Stimulated activated CD4-positive, alpha-beta T cell treated with anti-CD3 and anti-CD28 coated beads, Interleukin-2, amount 100 ng/mL, for 48 hours (primary cell): ENCODE measurements around the gene TRPM1.
A peak's percentile ranks its signal among the peaks of the same experiment; 100 is the strongest.

Source experiments
- DNase-seq, 2 donors: peaks; one replicate each; pipeline ENCODE4 v3.0.0-alpha.2; 2020

The TRPM1 gene

DNA sequence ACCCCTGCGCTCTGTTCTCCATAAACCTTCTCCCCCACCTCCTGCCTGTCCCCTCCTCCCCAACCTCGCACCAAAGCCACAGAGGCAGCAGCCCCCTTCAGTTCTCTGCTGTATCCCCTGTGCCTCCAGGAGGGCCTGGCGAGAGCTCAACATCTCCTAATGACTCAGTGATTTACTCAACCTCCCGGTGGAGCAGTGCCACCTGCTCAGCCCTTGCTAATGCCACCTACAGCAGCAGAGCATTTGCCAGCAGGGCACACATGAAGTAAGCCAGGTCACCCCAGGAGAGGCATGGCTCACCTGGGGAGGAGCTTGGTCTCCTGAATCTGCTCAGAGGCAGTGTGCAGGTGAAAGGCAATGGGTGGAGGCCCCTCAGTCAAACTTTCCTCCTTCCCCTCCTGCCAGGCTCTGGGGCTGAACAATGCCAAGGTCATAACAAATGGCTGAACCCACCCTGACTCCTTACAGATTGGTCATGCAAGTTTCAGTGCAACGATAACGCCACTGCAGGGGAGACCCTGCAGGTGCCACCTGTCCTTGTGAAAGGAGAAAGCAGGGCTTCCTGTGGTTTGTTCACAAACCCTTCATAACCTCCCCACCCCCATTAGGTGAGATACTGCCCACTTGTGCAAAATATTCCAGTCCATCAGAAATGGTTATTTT is 19.8 kb downstream of the TRPM1 start:
- no peak for DNase-seq

GRCh38 chr15:31081056-31081455 is 20.5 kb downstream of the TRPM1 start:
- no peak for DNase-seq

- peak; percentile 6 to 17 for DNase-seq
These were observed 20.9 kb downstream of the TRPM1 start for GRCh38 chr15:31080591-31081014.

GRCh38 chr15:31079519-31079918 is 22.0 kb downstream of the TRPM1 start:
- no peak for DNase-seq

- no peak for DNase-seq
These were observed 23.1 kb downstream of the TRPM1 start for GRCh38 chr15:31078471-31078870.

- DNase-seq = no peak
These were observed 23.6 kb downstream of the TRPM1 start for GRCh38 chr15:31077941-31078340.

DNA sequence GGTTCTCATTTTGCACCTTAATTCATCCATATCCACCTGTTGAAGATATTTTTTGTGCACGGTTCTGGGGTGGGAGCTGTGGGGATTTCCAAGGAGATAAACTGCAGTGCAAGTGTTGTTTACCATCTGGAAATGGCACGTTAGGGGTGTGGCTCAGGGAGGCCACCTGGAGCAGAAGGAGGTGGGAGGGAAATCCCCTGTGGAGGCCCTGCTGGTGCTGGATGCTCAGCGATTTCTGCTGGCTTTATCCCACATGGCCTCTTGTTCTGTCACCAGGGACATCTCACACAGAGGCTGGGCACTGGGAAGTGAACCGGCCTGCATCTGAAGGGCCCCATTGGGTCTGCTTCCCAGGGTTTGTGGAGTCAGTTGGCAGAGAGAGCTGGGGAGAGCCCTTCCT is 24.3 kb downstream of the TRPM1 start:
- DNase-seq = no peak

- DNase-seq = no peak
These were observed 27.2 kb downstream of the TRPM1 start for GRCh38 chr15:31074321-31074720.

DNA sequence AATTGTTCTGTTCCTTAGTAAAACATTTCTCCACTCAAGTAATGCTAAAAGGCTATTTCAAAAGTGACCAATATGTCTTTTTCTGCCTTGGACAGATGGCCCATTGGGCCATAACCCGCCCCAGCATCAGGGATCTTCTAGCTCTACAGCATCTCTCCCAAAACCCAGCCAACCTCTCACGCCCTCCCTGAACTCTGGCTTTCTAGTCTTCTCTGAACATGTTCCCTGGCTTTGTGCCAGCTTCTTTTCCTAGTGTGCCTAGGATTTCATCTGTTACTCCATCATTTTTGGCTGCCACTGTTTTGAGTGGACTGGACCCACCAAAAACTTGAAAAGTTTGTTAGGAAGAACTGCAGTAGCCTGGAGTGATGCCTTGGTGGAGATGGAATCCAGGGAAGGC is 30.7 kb downstream of the TRPM1 start:
- DNase-seq = no peak

- DNase-seq = no peak
These were observed 32.0 kb downstream of the TRPM1 start for GRCh38 chr15:31069360-31070000.

DNA sequence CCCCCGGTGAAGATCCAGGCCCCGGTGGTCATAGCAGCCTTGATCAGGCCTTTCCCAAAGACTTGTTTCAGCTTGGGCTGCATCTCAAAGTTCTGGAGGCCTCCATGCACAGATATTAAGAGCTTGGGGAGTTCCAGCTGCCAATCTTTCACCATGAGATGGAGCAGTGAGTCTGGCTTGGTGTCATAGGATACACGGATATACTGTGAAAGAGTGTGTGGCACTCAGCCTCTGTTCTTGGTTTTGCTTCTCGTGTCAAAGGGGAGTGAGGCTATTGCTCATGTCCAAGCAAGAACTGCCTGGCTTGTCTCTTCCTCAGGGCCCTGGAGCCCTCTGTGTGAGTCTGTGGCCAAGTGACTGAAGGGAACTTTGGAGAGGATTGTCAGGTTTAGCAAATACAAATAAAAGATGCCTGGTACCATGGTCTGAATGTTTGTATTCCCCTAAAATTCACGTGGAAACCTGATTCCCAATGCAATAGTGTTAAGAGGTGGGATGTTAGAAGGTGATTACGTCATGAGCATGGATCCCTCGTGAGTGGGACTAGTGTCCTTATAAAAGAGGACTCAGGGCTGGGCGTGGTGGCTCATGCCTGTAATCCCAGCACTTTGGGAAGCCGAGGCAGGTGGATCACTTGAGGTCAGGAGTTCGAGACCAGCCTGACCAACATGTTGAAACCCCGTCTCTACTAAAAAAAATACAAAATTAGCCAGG is 33.5 kb downstream of the TRPM1 start:
- no peak for DNase-seq

- no peak for DNase-seq
These were observed 35.7 kb downstream of the TRPM1 start for GRCh38 chr15:31065824-31066223.

DNA sequence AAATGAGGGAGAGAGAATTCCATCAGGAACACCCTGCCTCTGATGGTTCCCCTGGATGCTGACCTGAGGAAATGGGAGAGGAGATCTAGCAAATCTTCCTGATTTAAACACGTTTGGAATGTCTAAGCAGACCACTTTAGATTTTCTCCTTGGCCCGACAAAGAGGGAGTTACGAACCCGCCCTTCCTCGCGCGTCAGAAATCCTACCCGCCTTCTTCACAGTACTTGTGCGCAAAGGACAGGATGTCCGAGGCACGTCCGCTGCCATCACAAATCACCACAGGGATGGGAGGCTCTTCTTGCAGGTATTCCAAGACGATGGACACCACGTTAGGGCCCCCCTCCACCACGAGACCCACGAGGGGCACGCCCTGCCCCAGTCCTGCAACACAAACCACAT is 38.6 kb downstream of the TRPM1 start:
- DNase-seq = no peak

DNA sequence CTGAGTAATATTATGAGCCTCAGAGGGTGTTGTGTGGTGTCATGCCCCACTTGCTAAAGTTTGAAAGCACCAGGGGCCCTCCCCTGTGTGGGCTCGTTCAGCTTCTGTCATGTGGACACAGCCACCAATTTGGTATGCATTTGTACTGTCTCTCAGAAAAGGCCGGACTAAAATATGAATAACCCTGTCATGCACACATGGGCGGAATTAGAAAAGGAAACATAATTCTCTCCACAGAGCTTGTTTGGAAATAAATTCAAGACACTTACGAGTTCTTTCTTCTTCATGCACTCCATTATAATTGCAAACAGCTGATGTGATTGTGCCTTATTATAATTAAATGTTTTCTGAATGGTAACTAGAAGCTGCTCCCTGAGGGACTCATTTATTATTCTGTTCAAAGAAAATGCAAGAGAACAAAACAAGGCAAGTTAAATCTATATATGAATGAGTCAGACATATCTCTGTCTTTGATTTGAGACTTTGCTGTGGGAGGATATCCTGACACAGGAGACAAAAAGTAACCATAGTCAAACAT is 39.1 kb downstream of the TRPM1 start:
- no peak for DNase-seq

GRCh38 chr15:31060429-31061140 is 40.9 kb downstream of the TRPM1 start:
- no peak for DNase-seq

- DNase-seq = no peak
These were observed 43.1 kb downstream of the TRPM1 start for GRCh38 chr15:31058236-31058962.

DNA sequence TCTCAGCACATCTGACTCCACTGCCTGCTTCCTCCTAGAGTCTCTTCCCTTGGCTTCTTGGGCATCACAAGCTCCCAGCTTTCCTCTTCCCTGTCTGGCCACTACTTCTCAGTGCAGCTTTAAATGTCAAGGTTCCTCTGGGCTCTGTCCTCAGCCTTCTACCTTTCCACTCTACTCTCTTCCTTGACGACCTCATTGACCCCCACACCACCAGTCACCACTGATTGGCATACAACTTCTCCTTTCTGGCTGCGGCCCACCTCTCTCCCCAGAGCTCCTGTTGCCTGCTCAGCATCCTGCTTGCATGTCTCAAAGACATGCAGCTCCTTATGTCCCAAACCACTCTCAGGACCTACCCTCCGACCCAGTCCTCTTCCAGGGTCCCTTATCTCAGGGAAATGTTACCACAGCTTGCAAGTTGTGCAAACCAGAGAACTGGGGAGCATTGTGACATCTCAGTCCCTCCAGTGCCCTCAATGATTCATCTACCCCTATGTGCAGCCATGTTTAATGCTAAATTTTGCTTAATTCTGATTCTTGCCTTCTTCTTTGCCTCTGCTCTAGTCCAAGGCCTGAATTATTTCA is 49.9 kb downstream of the TRPM1 start:
- no peak for DNase-seq

- no peak for DNase-seq
These were observed 50.6 kb downstream of the TRPM1 start for GRCh38 chr15:31050953-31051352.

GRCh38 chr15:31049682-31050615 is 51.6 kb downstream of the TRPM1 start:
- no peak for DNase-seq

GRCh38 chr15:31049111-31049510 is 52.4 kb downstream of the TRPM1 start:
- no peak for DNase-seq

DNA sequence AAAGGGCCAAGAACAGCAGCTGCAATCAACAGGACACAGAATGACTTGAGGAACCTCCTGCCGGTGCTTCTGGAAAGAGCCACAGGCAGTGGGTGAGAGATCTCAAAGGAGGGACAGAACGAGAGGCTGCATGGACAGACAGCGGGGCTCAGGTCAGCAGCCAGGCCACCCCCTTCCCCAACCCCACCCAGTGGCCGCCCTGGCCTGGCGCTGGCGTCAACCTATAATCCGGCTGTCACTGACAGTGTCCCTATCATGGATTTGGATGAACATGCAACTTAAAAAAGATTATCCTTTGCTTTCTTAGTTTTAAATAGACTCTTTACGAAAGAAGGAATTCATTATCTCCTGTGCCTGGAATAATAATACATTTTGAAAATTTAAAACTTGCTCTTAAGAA is 54.1 kb downstream of the TRPM1 start:
- no peak for DNase-seq
